Panc1 (cell line): ENCODE results near the gene CEP131. TPM values are rescaled to one million over a fixed set of nuclear protein-coding genes. Genes with fewer than 3 reads are reported as not detected.

Source experiments
- ATAC-seq: fragments of 200-7000 bp; cut with Tn5 transposase; 2 replicates; pipeline ENCODE4 v1.9.1; 2020; ENCODE audit warnings: mild to moderate bottlenecking, moderate library complexity
- BruUV-seq: library from RNA; stranded (reverse); fragments of 400-500 nt; replicated peaks from 2 replicates; lab custom pipeline; 2021; lab: Mats Ljungman, UMichigan
- CTCF ChIA-PET: fragments of 300-600 bp; sonication (Branson Sonifier 250); formaldehyde crosslinking; loops from one replicate; lab custom pipeline; 2022; ENCODE audit warnings: antibody characterized with exemption; lab: Charles Lee
- POLR2A ChIA-PET: fragments of 300-600 bp; sonication (Branson Sonifier 250); formaldehyde crosslinking; loops from one replicate; lab custom pipeline; 2022; ENCODE audit warnings: antibody characterized with exemption; lab: Charles Lee
- DNase-seq: peaks from one replicate; pipeline ENCODE4 v3.0.0-alpha.2; 2010; ENCODE audit warnings: low read depth, low spot score
- H3K27ac ChIP-seq: 2 replicates; pipeline ENCODE4 v1.5.1; 2011; ENCODE audit warnings: mild to moderate bottlenecking, low read length, inconsistent platforms
- H3K27me3 ChIP-seq: fragments of 200-500 bp; sonication (Bioruptor generic); 2 replicates; pipeline ENCODE4 v1.6.0; 2014; ENCODE audit warnings: low read length, inconsistent platforms; ENCODE audit not compliant: control insufficient read depth, insufficient read depth
- H3K36me3 ChIP-seq: fragments of 200-500 bp; sonication (Bioruptor generic); 2 replicates; pipeline ENCODE4 v1.5.1; 2014; ENCODE audit warnings: inconsistent platforms, mild to moderate bottlenecking, low read length, moderate library complexity; ENCODE audit not compliant: control insufficient read depth, insufficient read depth
- H3K4me1 ChIP-seq: 2 replicates; pipeline ENCODE4 v1.5.1; 2011; ENCODE audit warnings: inconsistent platforms, mild to moderate bottlenecking, low read length, moderate library complexity; ENCODE audit not compliant: control insufficient read depth, insufficient read depth
- H3K4me3 ChIP-seq, 2 experiments: 2 replicates each; pipeline ENCODE4 v1.5.1; 2011 to 2012; ENCODE audit warnings: low read depth in 2 of 2, low read length in 2 of 2, mild to moderate bottlenecking in 2 of 2, inconsistent platforms in 1 of 2, moderate library complexity in 1 of 2
- H3K9me3 ChIP-seq: fragments of 200-500 bp; sonication (Bioruptor generic); 2 replicates; pipeline ENCODE4 v1.5.1; 2014; ENCODE audit warnings: low read depth, mild to moderate bottlenecking, inconsistent platforms, low read length, moderate library complexity; ENCODE audit not compliant: control insufficient read depth, insufficient read depth
- POLR2AphosphoS5 ChIP-seq: IDR thresholded peaks from 2 replicates; pipeline ENCODE4 v1.6.1; 2012; ENCODE audit warnings: mild to moderate bottlenecking, low read depth, low read length, moderate library complexity
- SIN3A ChIP-seq: IDR thresholded peaks from 2 replicates; pipeline ENCODE4 v1.6.1; 2012; ENCODE audit warnings: low read depth, mild to moderate bottlenecking, low read length, moderate library complexity, borderline replicate concordance; ENCODE audit not compliant: insufficient read depth
- TCF7L2 ChIP-seq: IDR thresholded peaks from 2 replicates; pipeline ENCODE4 v1.6.1; 2011; ENCODE audit warnings: mild to moderate bottlenecking, low read depth, low read length, inconsistent platforms
- in situ Hi-C: cut with HindIII; loops from 2 replicates; pipeline ENCODE4 v1.10.0; 2016; ENCODE audit warnings: low sequenced_read_pairs, low pct_unique_long_range_greater_than_20kb
- intact Hi-C: fragments of 100-400 bp; cut with micrococcal nuclease; formaldehyde crosslinking; loops from one replicate; pipeline ENCODE4 v1.10.0; 2022; ENCODE audit not compliant: unreplicated experiment
- total RNA-seq: library from RNA; stranded (reverse); gene quantifications from one replicate; pipeline ENCODE4 v1.2.1, GENCODE V29; 2021; ENCODE audit not compliant: unreplicated experiment
- TF ChIP-seq, protein P1 (sequence below): fragments of 450-650 bp; IDR thresholded peaks from 2 replicates; pipeline ENCODE4 v1.5.1; 2017; ENCODE audit warnings: mild to moderate bottlenecking
- TF ChIP-seq, protein P2 (sequence below), 2 experiments: IDR thresholded peaks; 2 replicates each; pipeline ENCODE4 v1.6.1; 2011 to 2012; ENCODE audit warnings: low read depth in 2 of 2, control low read depth in 1 of 2, low read length in 1 of 2, mild to moderate bottlenecking in 1 of 2, moderate library complexity in 1 of 2; ENCODE audit not compliant: insufficient read depth in 1 of 2

Gene CEP131
- total RNA-seq, 1 experiment from 2014 or later = 26.0 TPM

DNA sequence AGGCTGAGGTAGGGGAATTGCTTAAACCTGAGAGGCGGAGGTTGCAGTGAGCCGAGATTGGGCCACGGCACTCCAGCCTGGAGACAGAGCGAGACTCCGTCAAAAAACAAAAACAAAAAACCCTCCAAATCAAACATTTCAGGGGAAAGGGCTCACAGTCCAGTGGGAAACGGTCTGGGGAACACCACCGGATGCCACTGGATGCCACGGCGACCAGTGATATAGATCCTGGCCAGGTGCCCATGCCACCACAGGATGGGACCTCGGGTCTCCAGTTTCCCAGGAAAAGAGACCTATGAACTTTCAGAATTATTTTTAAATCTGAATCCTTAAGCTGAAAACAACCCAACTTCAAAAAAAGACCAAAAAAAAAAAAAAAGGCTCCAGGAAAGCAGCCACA lies 12.3 kb downstream of the CEP131 start:
- BruUV-seq = no TSS peak
- ChIA-PET POLR2A (interaction anchor here (0.6 kb wide), 1 partner anchor 1029 kb away, joined by 7 read pairs; no protein-coding TSS in a partner anchor), CTCF (interaction anchor here (0.6 to 0.7 kb wide), 2 partner anchors 789 to 1937 kb away, joined by 3 to 5 read pairs; no protein-coding TSS in a partner anchor)
- H3K27ac ChIP-seq = no peak overlapping the region
- no peak overlapping the region for H3K4me3 ChIP-seq
- in situ Hi-C loops = no loop called here
- H3K27me3 ChIP-seq = no peaks in the 10 kb centered on the region
- H3K4me1 ChIP-seq = no peaks in the 10 kb centered on the region
- H3K9me3 ChIP-seq = no peaks in the 10 kb centered on the region
- no peak for ATAC-seq
- intact Hi-C loops = no loop called here
- TF ChIP-seq, protein P1, sequence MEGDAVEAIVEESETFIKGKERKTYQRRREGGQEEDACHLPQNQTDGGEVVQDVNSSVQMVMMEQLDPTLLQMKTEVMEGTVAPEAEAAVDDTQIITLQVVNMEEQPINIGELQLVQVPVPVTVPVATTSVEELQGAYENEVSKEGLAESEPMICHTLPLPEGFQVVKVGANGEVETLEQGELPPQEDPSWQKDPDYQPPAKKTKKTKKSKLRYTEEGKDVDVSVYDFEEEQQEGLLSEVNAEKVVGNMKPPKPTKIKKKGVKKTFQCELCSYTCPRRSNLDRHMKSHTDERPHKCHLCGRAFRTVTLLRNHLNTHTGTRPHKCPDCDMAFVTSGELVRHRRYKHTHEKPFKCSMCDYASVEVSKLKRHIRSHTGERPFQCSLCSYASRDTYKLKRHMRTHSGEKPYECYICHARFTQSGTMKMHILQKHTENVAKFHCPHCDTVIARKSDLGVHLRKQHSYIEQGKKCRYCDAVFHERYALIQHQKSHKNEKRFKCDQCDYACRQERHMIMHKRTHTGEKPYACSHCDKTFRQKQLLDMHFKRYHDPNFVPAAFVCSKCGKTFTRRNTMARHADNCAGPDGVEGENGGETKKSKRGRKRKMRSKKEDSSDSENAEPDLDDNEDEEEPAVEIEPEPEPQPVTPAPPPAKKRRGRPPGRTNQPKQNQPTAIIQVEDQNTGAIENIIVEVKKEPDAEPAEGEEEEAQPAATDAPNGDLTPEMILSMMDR = no peak
- no peak for TF ChIP-seq POLR2AphosphoS5
- no peak for TF ChIP-seq TCF7L2
- TF ChIP-seq, protein P2, sequence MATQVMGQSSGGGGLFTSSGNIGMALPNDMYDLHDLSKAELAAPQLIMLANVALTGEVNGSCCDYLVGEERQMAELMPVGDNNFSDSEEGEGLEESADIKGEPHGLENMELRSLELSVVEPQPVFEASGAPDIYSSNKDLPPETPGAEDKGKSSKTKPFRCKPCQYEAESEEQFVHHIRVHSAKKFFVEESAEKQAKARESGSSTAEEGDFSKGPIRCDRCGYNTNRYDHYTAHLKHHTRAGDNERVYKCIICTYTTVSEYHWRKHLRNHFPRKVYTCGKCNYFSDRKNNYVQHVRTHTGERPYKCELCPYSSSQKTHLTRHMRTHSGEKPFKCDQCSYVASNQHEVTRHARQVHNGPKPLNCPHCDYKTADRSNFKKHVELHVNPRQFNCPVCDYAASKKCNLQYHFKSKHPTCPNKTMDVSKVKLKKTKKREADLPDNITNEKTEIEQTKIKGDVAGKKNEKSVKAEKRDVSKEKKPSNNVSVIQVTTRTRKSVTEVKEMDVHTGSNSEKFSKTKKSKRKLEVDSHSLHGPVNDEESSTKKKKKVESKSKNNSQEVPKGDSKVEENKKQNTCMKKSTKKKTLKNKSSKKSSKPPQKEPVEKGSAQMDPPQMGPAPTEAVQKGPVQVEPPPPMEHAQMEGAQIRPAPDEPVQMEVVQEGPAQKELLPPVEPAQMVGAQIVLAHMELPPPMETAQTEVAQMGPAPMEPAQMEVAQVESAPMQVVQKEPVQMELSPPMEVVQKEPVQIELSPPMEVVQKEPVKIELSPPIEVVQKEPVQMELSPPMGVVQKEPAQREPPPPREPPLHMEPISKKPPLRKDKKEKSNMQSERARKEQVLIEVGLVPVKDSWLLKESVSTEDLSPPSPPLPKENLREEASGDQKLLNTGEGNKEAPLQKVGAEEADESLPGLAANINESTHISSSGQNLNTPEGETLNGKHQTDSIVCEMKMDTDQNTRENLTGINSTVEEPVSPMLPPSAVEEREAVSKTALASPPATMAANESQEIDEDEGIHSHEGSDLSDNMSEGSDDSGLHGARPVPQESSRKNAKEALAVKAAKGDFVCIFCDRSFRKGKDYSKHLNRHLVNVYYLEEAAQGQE (IDR thresholded peaks at IDR 0.05; ENCODE audit: insufficient read depth in 1 of 2, low read depth in 2 of 2, low read length in 1 of 2) = no peak
- no peak for TF ChIP-seq SIN3A
- DNase-seq = no peak
- H3K36me3 ChIP-seq = no peaks in the 10 kb centered on the region

- no TSS peak for BruUV-seq
- ATAC-seq (no peak), DNase-seq (no peak)
- CTCF ChIA-PET = interaction anchor here (0.7 kb wide), 1 partner anchor 11 kb away, joined by 3 read pairs; no protein-coding TSS in a partner anchor
- Histone ChIP-seq H3K9me3 (no peaks in the 10 kb centered on the region), H3K36me3 (no peaks in the 10 kb centered on the region), H3K4me1 (no peaks in the 10 kb centered on the region), H3K4me3 (no peak overlapping the region), H3K27me3 (no peaks in the 10 kb centered on the region), H3K27ac (no peak overlapping the region)
- intact Hi-C loops = no loop called here
- POLR2A ChIA-PET = interaction anchor here (0.6 kb wide), 1 partner anchor 80 kb away, joined by 3 read pairs; no protein-coding TSS in a partner anchor
- TF ChIP-seq TCF7L2 (no peak), SIN3A (no peak), POLR2AphosphoS5 (no peak)
- TF ChIP-seq, protein P1 = no peak
- TF ChIP-seq, protein P2 (IDR thresholded peaks at IDR 0.05; ENCODE audit: insufficient read depth in 1 of 2, low read depth in 2 of 2, low read length in 1 of 2) = no peak
- in situ Hi-C loops = loop anchor here (5.0 kb wide), 1 partner anchor 67 kb away; no protein-coding TSS in a partner anchor
These were observed 13.6 kb downstream of the CEP131 start for GRCh38 chr17:81209141-81209540.
